Activated CD4-positive, alpha-beta T cell treated with anti-CD3 and anti-CD28 coated beads for 36 hours (primary cell): ENCODE results near the gene MTOR. TPM values are rescaled to one million over a fixed set of nuclear protein-coding genes. Genes with fewer than 3 reads are reported as not detected.
"Not testable (repeated sequence)": the region's sequence is repeated elsewhere in the genome, so short reads cannot be mapped to it uniquely, and the experiment has no call there.

Source experiments
- ATAC-seq: fragments of 200-7000 bp; cut with Tn5 transposase; one replicate; pipeline ENCODE4 v1.10.0; 2021; ENCODE audit warnings: mild to moderate bottlenecking, moderate library complexity
- CTCF ChIA-PET: fragments of 350-600 bp; sonication (Branson Sonifier 250); formaldehyde crosslinking; loops from one replicate; lab custom pipeline; 2021; ENCODE audit warnings: antibody characterized with exemption; lab: Charles Lee
- POLR2A ChIA-PET: fragments of 350-600 bp; sonication (Branson Sonifier 250); formaldehyde crosslinking; loops from one replicate; lab custom pipeline; 2021; ENCODE audit warnings: antibody characterized with exemption, inconsistent platforms; lab: Charles Lee
- DNase-seq: peaks from one replicate; pipeline ENCODE4 v3.0.0-alpha.2; 2020
- H3K27ac Mint-ChIP-seq: one replicate; pipeline ENCODE4 v1.8.0; 2021; ENCODE audit warnings: mixed read lengths
- H3K27me3 Mint-ChIP-seq: one replicate; pipeline ENCODE4 v1.8.0; 2021; ENCODE audit warnings: mixed read lengths
- H3K36me3 Mint-ChIP-seq: one replicate; pipeline ENCODE4 v1.8.0; 2021; ENCODE audit warnings: low read depth, mixed read lengths
- H3K4me1 Mint-ChIP-seq: one replicate; pipeline ENCODE4 v1.8.0; 2021; ENCODE audit warnings: mixed read lengths
- H3K4me3 Mint-ChIP-seq: one replicate; pipeline ENCODE4 v1.8.0; 2021; ENCODE audit warnings: mild to moderate bottlenecking, moderate library complexity, mixed read lengths
- H3K9me3 Mint-ChIP-seq: one replicate; pipeline ENCODE4 v1.8.0; 2021; ENCODE audit warnings: low read depth, mixed read lengths
- intact Hi-C, 2 experiments: fragments of 100-400 bp; cut with DNase I in 1 of 2; cut with micrococcal nuclease in 1 of 2; formaldehyde crosslinking; loops; one replicate each; pipeline versions ENCODE4 v1.14.2 to v1.15.1; 2022 to 2024; cut with DNase I, micrococcal nuclease
- total RNA-seq, 2 experiments: library from RNA; stranded (reverse); gene quantifications; one replicate each; pipeline ENCODE4 v1.2.3, GENCODE V29; 2021

The MTOR gene
- total RNA-seq, 2 experiments from 2014 or later = 32.3 to 36.3 TPM

- Mint-ChIP-seq H3K36me3 (peaks cover 9% of the 10 kb centered on the region), H3K4me3 (no peak overlapping the region), H3K9me3 (no peaks in the 10 kb centered on the region), H3K4me1 (no peaks in the 10 kb centered on the region), H3K27ac (no peak overlapping the region), H3K27me3 (no peaks in the 10 kb centered on the region)
- intact Hi-C loops = no loop called here
- no peak for ATAC-seq
- CTCF ChIA-PET = interaction anchor here (1.2 to 1.4 kb wide), 2 partner anchors 10 to 46 kb away, joined by 3 read pairs; no protein-coding TSS in a partner anchor
- DNase-seq = no peak
- POLR2A ChIA-PET = no interaction called here
Observed at GRCh38 chr1:11180342-11180744, 82.0 kb downstream of the MTOR start.

DNA sequence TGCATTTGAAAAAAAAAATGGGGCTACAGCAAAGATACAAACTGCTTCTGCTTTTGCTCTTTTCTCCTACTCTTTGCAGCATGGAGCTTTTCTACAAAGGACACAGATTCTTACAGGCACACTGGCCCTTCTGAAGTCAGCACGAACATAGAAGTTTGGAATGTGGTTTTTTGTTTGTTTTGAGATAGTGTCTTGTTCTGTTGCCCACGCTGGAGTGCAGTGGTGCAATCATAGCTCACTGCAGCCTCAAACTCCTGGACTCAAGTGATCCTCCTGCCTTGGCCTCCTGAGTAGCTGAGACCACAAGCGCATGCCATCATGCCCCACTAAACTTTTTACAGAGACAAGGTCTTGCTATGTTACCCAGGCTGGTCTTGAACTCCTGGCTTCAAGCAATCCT, 82.6 kb downstream of the MTOR start:
- H3K9me3 Mint-ChIP-seq, intact Hi-C loops, H3K36me3 Mint-ChIP-seq, DNase-seq, H3K4me1 Mint-ChIP-seq, H3K4me3 Mint-ChIP-seq, ATAC-seq, H3K27me3 Mint-ChIP-seq, H3K27ac Mint-ChIP-seq, POLR2A ChIA-PET: not testable (repeated sequence)
- CTCF ChIA-PET = interaction anchor here (1.4 kb wide), 1 partner anchor 10 kb away, joined by 3 read pairs; no protein-coding TSS in a partner anchor

- no peaks in the 10 kb centered on the region for H3K27me3 Mint-ChIP-seq
- H3K27ac Mint-ChIP-seq = no peak overlapping the region
- H3K9me3 Mint-ChIP-seq = no peaks in the 10 kb centered on the region
- H3K36me3 Mint-ChIP-seq = peaks cover 2% of the 10 kb centered on the region
- intact Hi-C loops = no loop called here
- no peak overlapping the region for H3K4me3 Mint-ChIP-seq
- CTCF ChIA-PET = interaction anchor here (1.2 kb wide), 1 partner anchor 141 kb away, joined by 4 read pairs; no protein-coding TSS in a partner anchor
- POLR2A ChIA-PET = no interaction called here
- no peak for ATAC-seq
- no peak for DNase-seq
- no peaks in the 10 kb centered on the region for H3K4me1 Mint-ChIP-seq
Observed at GRCh38 chr1:11179125-11179524, 83.2 kb downstream of the MTOR start.

DNA sequence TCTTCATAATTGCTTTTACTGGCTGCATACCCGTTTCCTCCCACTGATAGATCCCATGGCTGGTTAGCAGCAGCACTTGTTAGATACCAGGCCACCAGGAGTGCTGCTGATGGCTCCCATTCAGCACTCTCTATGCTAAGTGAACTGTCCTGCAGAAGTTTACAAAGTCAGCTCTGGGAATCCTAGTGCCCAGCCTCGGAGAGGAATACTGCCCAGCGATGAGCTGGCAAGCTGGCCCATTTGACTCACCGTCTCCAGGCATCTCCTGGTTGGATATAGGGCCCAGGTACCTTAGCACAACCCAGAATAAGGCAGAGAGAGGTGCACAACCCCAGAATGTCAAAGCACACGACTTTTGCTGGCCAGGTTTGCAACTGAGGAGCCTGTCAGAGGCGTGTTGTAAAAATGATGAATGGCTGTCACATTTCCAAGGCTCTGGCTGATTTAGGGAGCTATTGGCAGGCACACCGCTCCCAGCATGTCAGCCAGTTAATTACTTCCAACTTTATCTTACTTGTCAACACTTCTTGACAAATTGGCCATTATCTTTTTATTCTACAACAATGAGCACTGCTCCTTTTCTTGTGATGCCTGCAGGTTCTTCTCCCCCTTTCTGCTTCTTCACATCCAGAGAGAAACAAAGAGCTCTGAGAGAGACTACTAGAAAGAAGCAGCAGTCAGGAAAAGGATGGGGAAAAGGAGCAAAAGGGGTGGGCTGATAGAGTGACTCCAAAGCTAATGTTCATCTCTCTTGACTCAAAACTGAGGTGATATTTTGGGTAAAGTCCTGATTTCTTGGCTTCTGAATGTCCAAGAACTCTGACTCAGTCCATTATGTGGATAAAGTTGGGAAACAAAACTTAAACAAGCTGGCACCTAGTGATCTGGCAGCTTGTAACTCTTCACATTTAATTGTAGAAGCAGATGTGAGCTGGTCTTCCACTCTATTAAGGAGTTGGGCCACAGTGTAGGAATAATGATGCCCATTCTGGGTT, 84.0 kb downstream of the MTOR start:
- no peak for DNase-seq
- Mint-ChIP-seq H3K27me3 (no peaks in the 10 kb centered on the region), H3K27ac (no peak overlapping the region), H3K4me1 (no peaks in the 10 kb centered on the region), H3K9me3 (no peaks in the 10 kb centered on the region), H3K4me3 (no peak overlapping the region), H3K36me3 (peaks cover 2% of the 10 kb centered on the region)
- intact Hi-C loops = no loop called here
- ChIA-PET CTCF (interaction anchor here (1.2 kb wide), 1 partner anchor 141 kb away, joined by 4 read pairs; no protein-coding TSS in a partner anchor), POLR2A (no interaction called here)
- ATAC-seq = no peak

- no peaks in the 10 kb centered on the region for H3K27me3 Mint-ChIP-seq
- DNase-seq (no peak), ATAC-seq (no peak)
- CTCF ChIA-PET = interaction anchor here (0.5 kb wide), 1 partner anchor 564 kb away, joined by 3 read pairs; no protein-coding TSS in a partner anchor
- H3K9me3 Mint-ChIP-seq = no peaks in the 10 kb centered on the region
- no peaks in the 10 kb centered on the region for H3K4me1 Mint-ChIP-seq
- no peak overlapping the region for H3K27ac Mint-ChIP-seq
- POLR2A ChIA-PET = no interaction called here
- H3K4me3 Mint-ChIP-seq = no peak overlapping the region
- H3K36me3 Mint-ChIP-seq = peaks cover 2% of the 10 kb centered on the region
- intact Hi-C loops = no loop called here
Observed at GRCh38 chr1:11176081-11176706, 86.2 kb downstream of the MTOR start.

- DNase-seq (no peak), ATAC-seq (no peak)
- Mint-ChIP-seq H3K4me3 (no peak overlapping the region), H3K9me3 (no peaks in the 10 kb centered on the region), H3K36me3 (peaks cover 2% of the 10 kb centered on the region), H3K4me1 (no peaks in the 10 kb centered on the region), H3K27ac (no peak overlapping the region), H3K27me3 (no peaks in the 10 kb centered on the region)
- CTCF ChIA-PET = no interaction called here
- POLR2A ChIA-PET = interaction anchor here (0.6 kb wide), 1 partner anchor 21 kb away, joined by 6 read pairs; no protein-coding TSS in a partner anchor
- intact Hi-C loops = no loop called here
Observed at GRCh38 chr1:11175461-11175860, 86.9 kb downstream of the MTOR start.

DNA sequence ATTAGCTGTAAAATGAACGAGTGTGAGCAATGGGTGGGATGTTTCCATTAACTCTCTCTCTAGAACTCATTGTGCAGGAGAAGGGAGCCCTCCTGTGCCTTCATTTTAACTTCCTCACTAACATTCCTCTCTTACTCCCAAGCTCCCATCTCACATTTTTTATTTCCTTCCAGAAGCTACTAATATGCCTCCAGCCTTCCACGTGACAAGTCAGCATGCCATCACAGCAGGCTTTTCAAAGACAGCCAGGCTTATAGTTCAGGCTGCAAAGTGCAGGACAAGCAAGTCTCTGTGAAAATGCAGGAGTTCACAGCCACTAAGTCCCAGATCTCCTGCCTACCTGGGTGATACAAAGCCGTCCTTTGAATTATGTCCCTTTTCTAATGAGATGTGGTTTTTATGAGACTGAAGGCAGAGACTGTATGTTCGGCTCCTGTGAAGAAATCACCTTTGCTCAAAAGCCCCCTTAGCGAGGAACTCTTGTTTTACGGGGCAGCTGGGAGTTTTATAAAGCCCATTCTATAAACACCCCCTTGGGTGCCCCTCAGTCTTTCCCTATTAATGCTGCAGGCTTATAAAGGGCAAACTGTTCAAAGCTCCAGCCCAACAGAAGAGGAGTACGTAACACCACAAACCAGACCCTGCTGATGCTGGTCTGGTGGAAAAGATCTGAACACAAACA, 87.9 kb downstream of the MTOR start:
- no peak for DNase-seq
- intact Hi-C loops = no loop called here
- Mint-ChIP-seq H3K4me3 (no peak overlapping the region), H3K9me3 (no peaks in the 10 kb centered on the region), H3K27ac (no peak overlapping the region), H3K36me3 (peaks cover 2% of the 10 kb centered on the region), H3K27me3 (no peaks in the 10 kb centered on the region), H3K4me1 (no peaks in the 10 kb centered on the region)
- ATAC-seq = no peak
- ChIA-PET POLR2A (no interaction called here), CTCF (interaction anchor here (0.6 to 1.2 kb wide), 2 partner anchors 137 to 669 kb away, joined by 3 to 5 read pairs; no protein-coding TSS in a partner anchor)

DNA sequence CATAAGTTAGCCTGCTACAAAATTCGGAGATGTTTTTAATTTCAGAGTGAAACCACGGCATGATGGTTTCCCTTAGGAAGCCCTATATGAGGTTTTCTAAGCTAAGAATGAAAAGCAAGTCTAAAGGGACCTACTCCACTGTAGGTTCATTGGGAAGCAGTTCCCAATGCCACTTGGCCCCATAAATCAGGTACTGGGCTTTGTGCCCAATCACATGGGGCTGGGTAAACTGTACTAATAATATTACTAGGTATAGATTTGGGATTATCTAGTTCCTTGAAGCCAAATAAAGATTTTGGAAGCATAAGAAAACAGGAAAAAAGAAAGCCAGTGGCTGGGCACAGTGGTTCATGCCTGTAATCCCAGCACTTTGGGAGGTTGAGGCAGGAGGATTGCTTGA, 92.2 kb downstream of the MTOR start:
- Mint-ChIP-seq H3K27ac (no peak overlapping the region), H3K4me3 (no peak overlapping the region), H3K9me3 (peaks cover 3% of the 10 kb centered on the region), H3K36me3 (peaks cover 17% of the 10 kb centered on the region), H3K4me1 (no peaks in the 10 kb centered on the region), H3K27me3 (no peaks in the 10 kb centered on the region)
- ATAC-seq (no peak), DNase-seq (no peak)
- ChIA-PET POLR2A (no interaction called here), CTCF (interaction anchor here (1.0 to 1.3 kb wide), 2 partner anchors 10 to 133 kb away, joined by 3 read pairs; no protein-coding TSS in a partner anchor)
- intact Hi-C loops = no loop called here

DNA sequence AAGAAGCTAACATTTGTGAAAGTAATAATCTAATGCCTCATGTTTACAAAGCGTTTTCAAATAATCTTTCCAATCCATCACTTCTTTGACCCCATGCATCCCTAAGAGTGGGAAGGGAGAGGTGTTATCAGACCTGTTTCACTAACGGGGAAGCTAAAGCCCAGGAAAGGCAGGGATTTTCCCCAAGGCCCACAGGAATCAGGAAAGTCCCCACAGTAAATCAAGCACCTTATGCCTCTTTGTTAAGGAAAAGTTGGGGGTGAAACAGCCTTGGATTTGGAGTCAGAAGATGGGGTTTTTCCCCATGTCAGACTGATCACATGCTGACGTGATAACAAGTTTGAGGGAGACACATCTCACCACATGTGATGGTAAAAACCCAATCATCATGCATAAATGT, 93.1 kb downstream of the MTOR start:
- Mint-ChIP-seq H3K27me3 (no peaks in the 10 kb centered on the region), H3K4me3 (no peak overlapping the region), H3K4me1 (no peaks in the 10 kb centered on the region), H3K9me3 (peaks cover 3% of the 10 kb centered on the region), H3K36me3 (peaks cover 20% of the 10 kb centered on the region), H3K27ac (no peak overlapping the region)
- DNase-seq (no peak), ATAC-seq (no peak)
- intact Hi-C loops = no loop called here
- CTCF ChIA-PET = interaction anchor here (1.3 kb wide), 1 partner anchor 11 kb away, joined by 3 read pairs; no protein-coding TSS in a partner anchor
- POLR2A ChIA-PET = no interaction called here

GRCh38 chr1:11168731-11169130, 93.6 kb downstream of the MTOR start:
- ChIA-PET CTCF (no interaction called here), POLR2A (no interaction called here)
- intact Hi-C loops = no loop called here
- Mint-ChIP-seq H3K27ac (no peak overlapping the region), H3K9me3 (peaks cover 3% of the 10 kb centered on the region), H3K36me3 (peaks cover 20% of the 10 kb centered on the region), H3K4me1 (no peaks in the 10 kb centered on the region), H3K27me3 (no peaks in the 10 kb centered on the region), H3K4me3 (no peak overlapping the region)
- no peak for ATAC-seq
- no peak for DNase-seq

DNA sequence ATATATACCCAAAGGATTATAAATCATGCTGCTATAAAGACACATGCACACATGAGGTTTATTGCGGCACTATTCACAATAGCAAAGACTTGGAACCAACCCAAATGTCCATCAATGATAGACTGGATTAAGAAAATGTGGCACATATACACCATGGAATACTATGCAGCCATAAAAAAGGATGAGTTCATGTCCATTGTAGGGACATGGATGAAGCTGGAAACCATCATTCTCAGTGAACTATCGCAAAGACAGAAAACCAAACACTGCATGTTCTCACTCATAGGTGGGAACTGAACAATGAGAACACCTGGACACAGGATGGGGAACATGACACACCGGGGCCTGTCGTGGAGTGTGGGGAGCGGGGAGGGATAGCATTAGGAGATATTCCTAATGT, 95.6 kb downstream of the MTOR start:
- ATAC-seq, H3K9me3 Mint-ChIP-seq, intact Hi-C loops: not testable (repeated sequence)

More for the DNA sequence above, 95.6 kb downstream of the MTOR start:
- peaks cover 27% of the 10 kb centered on the region for H3K36me3 Mint-ChIP-seq
- POLR2A ChIA-PET, H3K27me3 Mint-ChIP-seq, H3K27ac Mint-ChIP-seq, H3K4me3 Mint-ChIP-seq, H3K4me1 Mint-ChIP-seq, CTCF ChIA-PET, DNase-seq: not testable (repeated sequence)
